Peyer's patch (tissue), 4 donors: Measurements from ENCODE around the gene THOC6.

Experiments used
- CTCF ChIP-seq, 6 experiments: fragments of 450-650 bp in 4 of 6; fragments of 200-600 bp in 2 of 6; sonication (generic) in 1 of 6; IDR thresholded peaks; one replicate each; pipeline ENCODE4 v1.5.1; 2017 to 2019; ENCODE audit warnings: antibody characterized with exemption in 6 of 6, mild to moderate bottlenecking in 3 of 6, moderate library complexity in 1 of 6
- POLR2A ChIP-seq, 2 donors: fragments of 450-650 bp; IDR thresholded peaks; one replicate each; pipeline ENCODE4 v1.5.1; 2017; ENCODE audit warnings: antibody characterized with exemption in 2 of 2, mild to moderate bottlenecking in 2 of 2, moderate library complexity in 2 of 2

- TF ChIP-seq CTCF (IDR thresholded peaks at IDR 0.05) = no peak
- no peak for TF ChIP-seq POLR2A (IDR thresholded peaks at IDR 0.05)
These were observed 32.9 kb upstream of the THOC6 start for GRCh38 chr16:2990891-2991290.
